VCaP (cell line): ENCODE data around the gene PIWIL1.

Experiments
- H3K27ac ChIP-seq: fragments of 450-650 bp; 2 replicates; pipeline ENCODE4 v1.5.1; 2017
- CTCF ChIP-seq: fragments of 450-650 bp; conservative IDR thresholded peaks from 2 replicates; pipeline ENCODE4 v1.5.1; 2017; ENCODE audit warnings: mild to moderate bottlenecking, moderate library complexity

PIWIL1 gene

GRCh38 chr12:130322263-130322662 lies 15.4 kb upstream of the PIWIL1 start:
- TF ChIP-seq CTCF: no peak

GRCh38 chr12:130330685-130331084 lies 7.0 kb upstream of the PIWIL1 start:
- no peak for TF ChIP-seq CTCF
- no peak overlapping the region for H3K27ac ChIP-seq

More at GRCh38 chr12:130322263-130322662, 15.4 kb upstream of the PIWIL1 start:
- no peak overlapping the region for H3K27ac ChIP-seq

- no peak overlapping the region for H3K27ac ChIP-seq
- TF ChIP-seq CTCF: no peak
Measured at GRCh38 chr12:130331146-130331545, 6.5 kb upstream of the PIWIL1 start.

GRCh38 chr12:130333341-130333740 lies 4.3 kb upstream of the PIWIL1 start:
- TF ChIP-seq CTCF: peak; percentile 10; the same call in 1 of the 2 replicates

GRCh38 chr12:130334399-130334798 lies 3.3 kb upstream of the PIWIL1 start:
- H3K27ac ChIP-seq: no peak overlapping the region
- no peak for TF ChIP-seq CTCF

More at GRCh38 chr12:130333341-130333740, 4.3 kb upstream of the PIWIL1 start:
- H3K27ac ChIP-seq: no peak overlapping the region

DNA sequence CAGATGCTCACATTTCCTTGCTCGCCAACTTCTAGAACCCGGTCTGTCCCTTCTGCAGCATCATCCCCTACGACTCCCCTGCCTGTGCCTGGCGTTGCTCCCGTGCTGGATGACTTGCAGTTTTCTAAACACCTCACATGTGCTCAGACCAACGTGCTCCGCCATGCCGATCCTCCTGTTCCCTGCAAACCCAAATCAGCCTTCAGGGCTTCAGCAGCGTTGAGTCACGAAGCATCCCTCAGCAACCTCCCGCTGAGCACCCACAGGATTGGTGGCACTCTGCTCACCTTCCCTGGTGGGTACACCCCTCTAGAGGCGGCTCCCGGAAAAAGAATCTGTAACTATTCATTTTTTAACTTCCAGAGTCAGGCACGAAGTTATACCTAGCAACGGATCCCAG lies 2.8 kb upstream of the PIWIL1 start:
- no peak overlapping the region for H3K27ac ChIP-seq
- no peak for TF ChIP-seq CTCF

- TF ChIP-seq CTCF: peak; percentile 73
- H3K27ac ChIP-seq: peak overlapping the region; percentile 72
Measured at GRCh38 chr12:130335517-130336392, 1.9 kb upstream of the PIWIL1 start.
